Measurements from ENCODE around the gene TXNDC11.

Gene TXNDC11

DNA sequence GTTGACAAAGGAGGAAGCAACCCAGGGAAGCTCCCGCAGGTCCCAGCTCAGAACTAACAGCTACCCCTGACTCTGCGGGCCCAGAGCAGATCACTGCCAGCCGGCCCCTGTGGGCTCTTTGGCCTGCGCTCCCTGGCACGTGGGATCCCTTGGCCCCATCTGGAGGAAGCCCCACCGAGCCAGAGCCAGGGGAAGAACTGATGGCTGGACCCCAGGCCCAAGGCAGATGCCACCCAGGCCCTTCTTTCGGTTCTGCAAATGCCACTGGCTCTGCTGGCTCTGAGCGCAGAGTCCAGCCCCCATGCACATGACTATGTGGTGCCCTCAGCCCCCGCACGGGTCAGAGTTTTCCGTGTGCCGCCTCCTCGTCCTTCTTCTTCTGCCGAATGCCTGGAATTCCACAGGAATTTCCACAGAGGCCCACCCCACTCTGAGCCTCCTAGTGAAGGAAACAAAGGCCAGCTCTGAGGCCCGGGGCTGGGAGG lies 110.2 kb downstream of the TXNDC11 start:
- in situ Hi-C loops (cut with MboI; ENCODE audit: low sequenced_read_pairs): no loop called here

DNA sequence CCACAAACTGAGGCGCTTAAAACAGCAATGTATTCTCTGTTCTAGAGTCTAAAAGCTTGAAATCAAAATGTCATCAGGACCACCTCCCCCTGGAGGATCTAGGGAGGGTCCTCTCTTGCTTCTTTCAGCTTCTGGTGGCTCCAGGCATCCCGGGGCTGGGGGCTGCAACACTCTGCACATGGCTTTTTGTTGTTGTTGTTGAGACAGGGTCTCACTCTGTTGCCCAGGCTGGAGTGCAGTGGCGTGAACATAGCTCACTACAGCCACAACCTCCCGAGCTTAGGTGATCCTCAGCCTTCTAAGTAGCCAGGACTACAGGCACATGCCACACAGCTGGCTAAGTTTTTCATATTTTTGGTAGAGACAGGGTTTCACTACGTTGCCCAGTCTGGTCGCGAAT lies 111.4 kb downstream of the TXNDC11 start:
- in situ Hi-C loops (cut with MboI; ENCODE audit: low sequenced_read_pairs): no loop called here

DNA sequence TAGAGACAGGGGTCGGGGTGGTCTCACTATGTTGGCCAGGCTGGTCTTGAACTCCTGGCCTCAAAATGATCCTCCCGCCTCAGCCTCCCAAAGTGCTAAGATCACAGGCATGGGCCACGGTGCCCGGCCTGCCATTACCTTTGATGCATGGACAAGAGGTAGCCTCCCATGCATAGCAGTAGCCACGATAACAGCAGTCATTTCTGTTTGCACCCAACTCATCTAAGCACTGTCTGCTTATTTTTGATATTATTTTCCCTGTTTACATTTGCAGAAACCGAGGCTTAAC lies 111.9 kb downstream of the TXNDC11 start:
- in situ Hi-C loops (cut with MboI; ENCODE audit: low sequenced_read_pairs): no loop called here

DNA sequence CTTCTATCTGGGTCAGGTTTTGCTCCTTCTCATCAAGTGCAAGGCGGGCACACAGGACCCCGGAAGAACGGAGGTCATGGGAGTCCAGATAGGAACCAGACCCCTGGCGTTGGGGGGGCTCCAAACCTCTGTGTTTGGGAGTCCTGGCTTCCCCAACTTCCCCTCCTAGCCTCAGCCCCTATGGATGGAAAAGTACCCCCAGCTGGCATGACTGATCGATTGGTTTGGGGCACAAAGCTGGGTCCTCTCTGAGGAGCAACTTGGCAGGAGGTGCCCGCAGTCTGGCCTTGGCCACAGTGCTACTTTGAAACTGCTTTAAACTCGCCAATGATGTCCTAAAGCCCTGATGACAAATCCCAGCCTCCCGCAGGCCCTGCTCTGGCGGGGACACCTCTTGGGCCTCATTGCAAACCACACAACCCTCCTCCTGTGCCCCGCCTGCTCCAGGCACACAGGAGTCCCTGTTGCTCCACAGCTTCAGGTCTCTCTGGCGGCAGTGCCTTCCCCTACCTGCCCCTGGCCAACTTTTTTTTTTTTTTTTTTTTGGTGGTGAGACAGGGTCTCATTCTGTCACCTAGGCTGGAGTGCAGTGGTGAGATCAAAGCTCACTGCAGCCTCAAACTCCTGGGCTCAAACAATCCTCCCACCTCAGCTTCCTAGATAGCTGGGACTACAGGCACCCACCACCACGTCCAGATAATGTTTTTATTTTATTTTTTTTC lies 112.5 kb downstream of the TXNDC11 start:
- in situ Hi-C loops (cut with MboI; ENCODE audit: low sequenced_read_pairs): no loop called here
